Stimulated activated CD4-positive, alpha-beta T cell treated with anti-CD3 and anti-CD28 coated beads, Interleukin-12 subunit alpha, Interleukin-12 subunit beta, amount 100 ng/mL, for 48 hours (primary cell): Measurements from ENCODE around the gene DUS3L.

Experiments
- DNase-seq, 3 donors: peaks; one replicate each; pipeline ENCODE4 v3.0.0-alpha.2; 2020; ENCODE audit warnings: low read depth in 2 of 3, low spot score in 1 of 3

DUS3L gene

GRCh38 chr19:5823579-5824281 is 32.8 kb upstream of the DUS3L start:
- DNase-seq: no peak

- no peak for DNase-seq
These were observed 31.4 kb upstream of the DUS3L start for GRCh38 chr19:5822181-5822844.

- DNase-seq: no peak
These were observed 30.7 kb upstream of the DUS3L start for GRCh38 chr19:5821521-5822180.

- no peak for DNase-seq
These were observed 29.8 kb upstream of the DUS3L start for GRCh38 chr19:5820785-5821184.

GRCh38 chr19:5818594-5818993 is 27.6 kb upstream of the DUS3L start:
- DNase-seq: no peak

GRCh38 chr19:5817218-5817617 is 26.3 kb upstream of the DUS3L start:
- DNase-seq: no peak

- no peak for DNase-seq
These were observed 23.9 kb upstream of the DUS3L start for GRCh38 chr19:5814852-5815246.

- DNase-seq: no peak
These were observed 23.3 kb upstream of the DUS3L start for GRCh38 chr19:5814123-5814851.

GRCh38 chr19:5811117-5811516 is 20.2 kb upstream of the DUS3L start:
- DNase-seq: no peak

GRCh38 chr19:5809469-5809868 is 18.5 kb upstream of the DUS3L start:
- DNase-seq: no peak

- no peak for DNase-seq
These were observed 18.1 kb upstream of the DUS3L start for GRCh38 chr19:5809053-5809452.

- no peak for DNase-seq
These were observed 17.3 kb upstream of the DUS3L start for GRCh38 chr19:5808120-5808816.

- DNase-seq: no peak
These were observed 15.9 kb upstream of the DUS3L start for GRCh38 chr19:5806905-5807304.

- no peak for DNase-seq
These were observed 15.1 kb upstream of the DUS3L start for GRCh38 chr19:5806133-5806489.

- peak in 2 of 3 donors; percentile 41 to 54 for DNase-seq
These were observed 14.6 kb upstream of the DUS3L start for GRCh38 chr19:5805462-5806132.

GRCh38 chr19:5804516-5805461 is 13.8 kb upstream of the DUS3L start, which contains the start of gene NRTN:
NRTN (plus strand) TSS chr19:5805067; CDS start chr19:5824166, 19,099 bp downstream.
- no peak for DNase-seq

GRCh38 chr19:5803752-5804515 is 13.0 kb upstream of the DUS3L start:
- peak; percentile 91 to 94 (median 93) for DNase-seq

GRCh38 chr19:5803441-5803751 is 12.4 kb upstream of the DUS3L start:
- DNase-seq: no peak
